GM12878 (cell line): ENCODE results near the gene OVCA2. TPM values are rescaled to one million over a fixed set of nuclear protein-coding genes. Genes with fewer than 3 reads are reported as not detected.

Experiments
- ATAC-seq: fragments of 200-7000 bp; cut with Tn5 transposase; 3 replicates; pipeline ENCODE4 v1.9.1; 2020; ENCODE audit warnings: mild to moderate bottlenecking, moderate library complexity
- BruUV-seq: library from RNA; stranded (reverse); fragments of 400-500 nt; replicated peaks from 2 replicates; lab custom pipeline; 2021; lab: Mats Ljungman, UMichigan
- CTCF ChIA-PET: fragments of 300-600 bp; sonication (Branson Sonifier 250); formaldehyde crosslinking; extraction: SDS; loops from one replicate; lab custom pipeline; 2021; ENCODE audit warnings: inconsistent platforms; lab: Yijun Ruan, JAX
- POLR2A ChIA-PET: fragments of 350-600 bp; formaldehyde crosslinking; extraction: SDS; loops from one replicate; lab custom pipeline; 2021; ENCODE audit warnings: inconsistent platforms; lab: Charles Lee
- RAD21 ChIA-PET: fragments of 300-600 bp; sonication (Branson Sonifier 250); formaldehyde crosslinking; loops from one replicate; lab custom pipeline; 2023; ENCODE audit warnings: antibody characterized with exemption; ENCODE audit not compliant: unreplicated experiment; lab: Charles Lee
- SMC1A ChIA-PET: fragments of 300-600 bp; sonication (Branson Sonifier 250); formaldehyde crosslinking; loops from one replicate; lab custom pipeline; 2023; ENCODE audit not compliant: unreplicated experiment, uncharacterized antibody; lab: Charles Lee
- DNase-seq: peaks from one replicate; pipeline ENCODE4 v3.0.0-alpha.2; 2011; ENCODE audit warnings: low read depth, low spot score
- FAIRE-seq: peaks from 3 replicates; lab custom pipeline; 2011; peaks lifted over from hg19 to GRCh38; lab: Jason Lieb, UNC
- H2AFZ ChIP-seq: 2 replicates; pipeline ENCODE4 v1.6.0; 2011; ENCODE audit warnings: low read depth, low read length, control low read depth; ENCODE audit not compliant: control insufficient read depth
- H3K27ac ChIP-seq: 2 replicates; pipeline ENCODE4 v1.5.1; 2011; ENCODE audit warnings: control low read depth; ENCODE audit not compliant: control insufficient read depth, insufficient read depth
- H3K27me3 ChIP-seq, 2 experiments: replicated peaks in 1 of 2; 2 replicates each; pipeline versions ENCODE4 v1.6.0 to v1.6.1; 2011; ENCODE audit warnings: low read length in 1 of 2; ENCODE audit not compliant: control insufficient read depth in 2 of 2, insufficient read depth in 2 of 2
- H3K36me3 ChIP-seq, 2 experiments: 2 replicates each; pipeline ENCODE4 v1.5.1; 2011; ENCODE audit warnings: low read length in 1 of 2; ENCODE audit not compliant: control insufficient read depth in 2 of 2, insufficient read depth in 2 of 2
- H3K4me1 ChIP-seq: 2 replicates; pipeline ENCODE4 v1.6.1; 2011; ENCODE audit warnings: mild to moderate bottlenecking, low read length, moderate library complexity, mixed read lengths; ENCODE audit not compliant: control insufficient read depth, insufficient read depth
- H3K4me2 ChIP-seq: 2 replicates; pipeline ENCODE4 v1.6.0; 2011; ENCODE audit warnings: control low read depth; ENCODE audit not compliant: control insufficient read depth, insufficient read depth
- H3K4me3 ChIP-seq: fragments of 200-600 bp; sonication (generic); 2 replicates; pipeline ENCODE4 v1.5.1; 2016
- H3K79me2 ChIP-seq: 2 replicates; pipeline ENCODE4 v1.6.0; 2011; ENCODE audit warnings: low read length; ENCODE audit not compliant: control insufficient read depth, insufficient read depth
- H3K9ac ChIP-seq: 2 replicates; pipeline ENCODE4 v1.8.0; 2011; ENCODE audit warnings: low read length, control low read depth, mixed read lengths; ENCODE audit not compliant: control insufficient read depth, insufficient read depth
- H3K9me3 ChIP-seq: replicated peaks from 3 replicates; pipeline ENCODE4 v1.5.1; 2011; ENCODE audit warnings: mild to moderate bottlenecking, low read length; ENCODE audit not compliant: control insufficient read depth, insufficient read depth
- H4K20me1 ChIP-seq: 2 replicates; pipeline ENCODE4 v1.6.0; 2011; ENCODE audit not compliant: control insufficient read depth, insufficient read depth
- BACH1 ChIP-seq: fragments of 450-650 bp; IDR thresholded peaks from 2 replicates; pipeline ENCODE4 v1.6.1; 2017; ENCODE audit warnings: mild to moderate bottlenecking, borderline replicate concordance
- CEBPB ChIP-seq, 2 experiments: fragments of 150-350 bp in 1 of 2; IDR thresholded peaks; 2 replicates each; pipeline ENCODE4 v1.6.1; 2012 to 2014; ENCODE audit warnings: low read depth in 2 of 2, low read length in 2 of 2, borderline replicate concordance in 1 of 2, inconsistent platforms in 1 of 2
- CUX1 ChIP-seq: IDR thresholded peaks from 2 replicates; pipeline ENCODE4 v1.6.1; 2012; ENCODE audit warnings: improper control_type of control experiment, low read depth, low read length; ENCODE audit not compliant: insufficient replicate concordance
- DPF2 ChIP-seq: fragments of 450-650 bp; IDR thresholded peaks from 2 replicates; pipeline ENCODE4 v1.6.1; 2017; ENCODE audit warnings: mild to moderate bottlenecking
- ETV6 ChIP-seq, 2 experiments: fragments of 450-650 bp in 1 of 2; IDR thresholded peaks in 1 of 2; conservative IDR thresholded peaks in 1 of 2; 2 replicates each; pipeline ENCODE4 v1.6.1; 2014; ENCODE audit warnings: antibody characterized with exemption in 1 of 2, borderline replicate concordance in 1 of 2, low read depth in 1 of 2, mild to moderate bottlenecking in 1 of 2, moderate library complexity in 1 of 2
- JUNB ChIP-seq: IDR thresholded peaks from 2 replicates; pipeline ENCODE4 v1.6.1; 2016; ENCODE audit warnings: antibody characterized with exemption, mild to moderate bottlenecking
- KDM1A ChIP-seq: fragments of 200-600 bp; sonication (generic); IDR thresholded peaks from 2 replicates; pipeline ENCODE4 v1.6.1; 2016; ENCODE audit warnings: borderline replicate concordance
- POLR2A ChIP-seq: IDR thresholded peaks from 2 replicates; pipeline ENCODE4 v1.6.1; 2011; ENCODE audit warnings: low read depth, mild to moderate bottlenecking, low read length
- TAF1 ChIP-seq: IDR thresholded peaks from 2 replicates; pipeline ENCODE4 v1.6.1; 2011; ENCODE audit warnings: mild to moderate bottlenecking, low read depth, low read length, borderline replicate concordance
- TCF7 ChIP-seq: IDR thresholded peaks from 2 replicates; pipeline ENCODE4 v1.6.1; 2014; ENCODE audit warnings: antibody characterized with exemption, borderline replicate concordance
- YY1 ChIP-seq: IDR thresholded peaks from 2 replicates; pipeline ENCODE4 v1.6.1; 2011; ENCODE audit warnings: low read depth, mild to moderate bottlenecking, low read length
- ZBTB40 ChIP-seq: fragments of 450-650 bp; IDR thresholded peaks from 2 replicates; pipeline ENCODE4 v1.6.1; 2016; ENCODE audit warnings: mild to moderate bottlenecking, moderate library complexity, borderline replicate concordance
- WGBS: methylation state at CpG from one replicate; pipeline ENCODE4 v1.1.6; 2016; ENCODE audit warnings: low lambda C conversion rate; ENCODE audit not compliant: insufficient replicate concordance, insufficient coverage; ENCODE audit errors: missing lambda C conversion rate; 5-methylcytosine and 5-hydroxymethylcytosine counted together
- in situ Hi-C: fragments of 300-500 bp; cut with MboI; formaldehyde crosslinking; loops from 9 replicates; pipeline ENCODE4 v1.14.3; 2018; ENCODE audit warnings: mixed read lengths
- intact Hi-C: fragments of 100-400 bp; cut with micrococcal nuclease; formaldehyde crosslinking; loops from one replicate; pipeline ENCODE4 v1.14.2; 2022; ENCODE audit not compliant: unreplicated experiment
- polyA plus RNA-seq, 11 experiments: library from polyadenylated mRNA; depleted of rRNA in 4 of 11; unstranded in 6 of 11; stranded (reverse) in 5 of 11; fragments of >200 nt; fragmentation: Nextera tagmentation in 4 of 11; fragmentation: Illumina TruSeq in 1 of 11; extraction: Ambion mirVana in 4 of 11; extraction: Trizol in 1 of 11; gene quantifications; 1 replicate in 1 of 11; 2 replicates in 10 of 11; pipeline versions ENCODE4 v1.2.1 to v1.2.3, GENCODE V29; 2011 to 2016; ENCODE audit warnings: inconsistent platforms in 2 of 11, missing spikeins in 2 of 11, low read depth in 1 of 11
- total RNA-seq, 4 experiments: library from RNA; depleted of rRNA in 3 of 4; stranded (reverse); fragments of >200 nt in 3 of 4; fragmentation: Illumina TruSeq in 1 of 4; extraction: Trizol in 1 of 4; gene quantifications; 2 replicates each; pipeline versions ENCODE4 v1.2.1 to v1.2.3, GENCODE V29; 2013 to 2021
- TF ChIP-seq, protein P1 (sequence below): IDR thresholded peaks from 2 replicates; pipeline ENCODE4 v1.6.1; 2011; ENCODE audit warnings: low read depth, mild to moderate bottlenecking, low read length, moderate library complexity, borderline replicate concordance; ENCODE audit errors: extremely low read depth

OVCA2 gene
- total and polyA plus RNA-seq, 10 of the 15 experiments (the other 5 are each of a cell fraction or from before 2014, with no cell fraction given), result 6.1 to 75.3 (median 40.7) TPM

DNA sequence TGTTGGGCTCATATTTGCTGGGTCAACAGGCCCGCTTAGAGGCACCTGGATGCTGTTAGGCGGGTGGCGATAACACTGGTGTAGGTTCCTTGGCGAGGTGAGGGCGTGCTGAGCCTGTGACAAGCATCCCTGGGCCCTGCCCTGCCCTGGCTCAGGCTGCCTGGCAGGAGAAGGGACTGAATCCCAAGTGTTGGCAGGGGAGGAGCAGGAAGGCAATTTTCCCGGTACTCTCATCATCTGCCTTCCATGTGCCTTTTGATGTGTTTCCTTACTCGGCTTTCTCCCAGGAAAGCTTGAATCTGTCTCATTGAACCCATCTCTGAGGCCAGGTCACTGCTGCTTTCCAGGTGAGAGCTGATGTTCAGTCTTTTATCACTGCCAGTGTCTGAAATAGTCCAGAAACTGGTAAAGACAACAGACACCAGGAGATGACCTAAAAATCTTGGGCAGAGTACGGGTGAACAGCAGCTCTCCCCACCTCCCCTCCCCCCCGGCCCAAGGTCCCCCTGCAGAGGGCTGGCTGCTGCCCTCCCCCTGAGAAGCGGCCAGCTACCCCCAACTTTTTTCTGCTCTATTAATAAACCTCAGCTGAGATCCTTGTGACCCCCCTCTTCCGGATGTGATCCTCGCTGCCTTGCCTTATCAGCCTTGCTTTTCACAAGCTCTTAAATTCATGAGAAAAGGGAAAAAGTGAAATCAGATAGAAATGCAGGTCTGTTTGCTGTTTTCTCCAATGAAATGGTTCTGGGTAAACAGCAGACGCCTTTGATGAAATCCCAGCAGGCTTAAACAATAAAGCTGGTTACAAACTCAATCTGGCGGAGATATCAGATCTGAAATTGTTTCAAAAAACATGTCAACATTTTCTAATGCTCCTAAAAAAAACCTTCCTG, 45.7 kb upstream of the OVCA2 start:
- DNase-seq, result no peak
- RAD21 ChIA-PET, result interaction anchor here (0.6 kb wide), 1 partner anchor 165 kb away, joined by 3 read pairs; no protein-coding TSS in a partner anchor
- peaks cover 1 to 3% of the 10 kb centered on the region in 2 experiments; a peak in 3 of 4 replicates for H3K27me3 ChIP-seq
- H3K4me1 ChIP-seq, result no peaks in the 10 kb centered on the region
- no peak overlapping the region for H3K4me2 ChIP-seq
- no peaks in the 10 kb centered on the region for H3K79me2 ChIP-seq
- in situ Hi-C loops, result no loop called here
- SMC1A ChIA-PET, result no interaction called here
- H3K36me3 ChIP-seq, result no peaks in the 10 kb centered on the region
- no peak overlapping the region for H3K9ac ChIP-seq
- H3K27ac ChIP-seq, result no peak overlapping the region
- 55% methylated on average over 11 of the region's 14 CpGs for WGBS
- ATAC-seq, result no peak
- H4K20me1 ChIP-seq, result no peaks in the 10 kb centered on the region
- no peak for FAIRE-seq
- no peak overlapping the region for H2AFZ ChIP-seq
- no peaks in the 10 kb centered on the region for H3K9me3 ChIP-seq
- intact Hi-C loops, result no loop called here
- no TSS peak for BruUV-seq
- POLR2A ChIA-PET, result interaction anchor here (0.7 kb wide), 1 partner anchor 88 kb away, joined by 4 read pairs; no protein-coding TSS in a partner anchor
- no peak overlapping the region for H3K4me3 ChIP-seq
- CTCF ChIA-PET, result no interaction called here
- TF ChIP-seq TCF7, result no peak
- no peak for TF ChIP-seq CEBPB (IDR thresholded peaks at IDR 0.05; ENCODE audit: borderline replicate concordance in 1 of 2, low read depth in 2 of 2, low read length in 2 of 2)
- no peak for TF ChIP-seq YY1
- TF ChIP-seq TAF1, result no peak
- TF ChIP-seq ZBTB40, result no peak
- no peak for TF ChIP-seq JUNB
- TF ChIP-seq BACH1, result no peak
- TF ChIP-seq POLR2A, result no peak
- no peak for TF ChIP-seq KDM1A
- TF ChIP-seq ETV6 (conservative IDR thresholded peaks at IDR 0.05 in 1 of 2, IDR thresholded peaks at IDR 0.05 in 1 of 2; ENCODE audit: borderline replicate concordance in 1 of 2, low read depth in 1 of 2), result no peak
- TF ChIP-seq, protein P1, sequence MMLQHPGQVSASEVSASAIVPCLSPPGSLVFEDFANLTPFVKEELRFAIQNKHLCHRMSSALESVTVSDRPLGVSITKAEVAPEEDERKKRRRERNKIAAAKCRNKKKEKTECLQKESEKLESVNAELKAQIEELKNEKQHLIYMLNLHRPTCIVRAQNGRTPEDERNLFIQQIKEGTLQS, result no peak
- no peak for TF ChIP-seq DPF2
- TF ChIP-seq CUX1, result no peak
